Endothelial cell of umbilical vein (primary cell): ENCODE data around the gene STEAP1. TPM values are rescaled to one million over a fixed set of nuclear protein-coding genes. Genes with fewer than 3 reads are reported as not detected.

Experiments used
- BruUV-seq: library from RNA; stranded (reverse); fragments of 400-500 nt; replicated peaks from 2 replicates; lab custom pipeline; 2021; lab: Mats Ljungman, UMichigan
- CTCF ChIA-PET: fragments of 300-600, 350-600 bp; sonication (Branson Sonifier 250); formaldehyde crosslinking; loops from one replicate; lab custom pipeline; 2021; ENCODE audit warnings: antibody characterized with exemption, inconsistent platforms; lab: Charles Lee
- POLR2A ChIA-PET: fragments of 300-600, 350-600 bp; sonication (Branson Sonifier 250); formaldehyde crosslinking; loops from one replicate; lab custom pipeline; 2021; ENCODE audit warnings: antibody characterized with exemption, inconsistent platforms; lab: Charles Lee
- DNase-seq: peaks from one replicate; pipeline ENCODE4 v3.0.0-alpha.2; 2011; ENCODE audit warnings: low read depth, low spot score
- FAIRE-seq: peaks from 2 replicates; lab custom pipeline; 2011; peaks lifted over from hg19 to GRCh38; lab: Jason Lieb, UNC
- H2AFZ ChIP-seq: 2 replicates; pipeline ENCODE4 v1.6.0; 2012; ENCODE audit warnings: low read depth, low read length, control low read depth, inconsistent platforms
- H3K27ac ChIP-seq: 2 replicates; pipeline ENCODE4 v1.5.1; 2011; ENCODE audit warnings: low read depth, mild to moderate bottlenecking, control low read depth, low read length, moderate library complexity; ENCODE audit not compliant: insufficient read depth
- H3K27me3 ChIP-seq, 2 experiments: 2 replicates each; pipeline versions ENCODE4 v1.6.0 to v1.6.1; 2011; ENCODE audit warnings: low read length in 2 of 2, mixed read lengths in 1 of 2; ENCODE audit not compliant: control insufficient read depth in 2 of 2, insufficient read depth in 2 of 2
- H3K36me3 ChIP-seq, 2 experiments: 2 replicates in 1 of 2; 3 replicates in 1 of 2; pipeline ENCODE4 v1.5.1; 2011; ENCODE audit warnings: low read length in 2 of 2, mild to moderate bottlenecking in 1 of 2, moderate library complexity in 1 of 2; ENCODE audit not compliant: control insufficient read depth in 2 of 2, insufficient read depth in 2 of 2; ENCODE audit errors: extremely low read depth in 1 of 2
- H3K4me1 ChIP-seq: 3 replicates; pipeline ENCODE4 v1.5.1; 2011; ENCODE audit warnings: mild to moderate bottlenecking, low read length; ENCODE audit not compliant: control insufficient read depth, insufficient read depth; ENCODE audit errors: extremely low read depth
- H3K4me2 ChIP-seq: 2 replicates; pipeline ENCODE4 v1.6.1; 2011; ENCODE audit warnings: low read length, control low read depth, mixed read lengths; ENCODE audit not compliant: insufficient read depth
- H3K4me3 ChIP-seq, 3 experiments: fragments of 200-600 bp in 1 of 3; sonication (generic), shearing (Covaris generic) in 1 of 3; replicated peaks in 1 of 3; 2 replicates each; pipeline ENCODE4 v1.5.1; 2011 to 2016; ENCODE audit warnings: control low read depth in 3 of 3, low read length in 3 of 3, mild to moderate bottlenecking in 2 of 3, inconsistent platforms in 1 of 3, low read depth in 1 of 3, moderate library complexity in 1 of 3; ENCODE audit not compliant: insufficient read depth in 1 of 3
- H3K79me2 ChIP-seq: 2 replicates; pipeline ENCODE4 v1.6.0; 2012; ENCODE audit warnings: low read length, inconsistent platforms; ENCODE audit not compliant: control insufficient read depth, insufficient read depth
- H3K9ac ChIP-seq: replicated peaks from 2 replicates; pipeline ENCODE3; 2011; ENCODE audit warnings: low read length, control low read depth; ENCODE audit not compliant: insufficient read depth; ENCODE audit errors: extremely low read depth
- H3K9me1 ChIP-seq: replicated peaks from 3 replicates; pipeline ENCODE4 v1.6.0; 2011; ENCODE audit warnings: mild to moderate bottlenecking, low read length; ENCODE audit not compliant: control insufficient read depth, insufficient read depth; ENCODE audit errors: extremely low read depth
- H3K9me3 ChIP-seq: replicated peaks from 2 replicates; pipeline ENCODE4 v1.5.1; 2012; ENCODE audit warnings: low read length, inconsistent platforms; ENCODE audit not compliant: control insufficient read depth, insufficient read depth
- H4K20me1 ChIP-seq: replicated peaks from 2 replicates; pipeline ENCODE3; 2011; ENCODE audit warnings: mild to moderate bottlenecking, low read length; ENCODE audit not compliant: control insufficient read depth, insufficient read depth; ENCODE audit errors: extremely low read depth
- FOS ChIP-seq: IDR thresholded peaks from 2 replicates; pipeline ENCODE4 v1.6.1; 2011; ENCODE audit warnings: mild to moderate bottlenecking, low read length, moderate library complexity, borderline replicate concordance; ENCODE audit not compliant: insufficient read depth
- GATA2 ChIP-seq: IDR thresholded peaks from 2 replicates; pipeline ENCODE4 v1.7.0; 2011; ENCODE audit warnings: low read depth, mild to moderate bottlenecking, moderate library complexity, mixed read lengths, low read length; ENCODE audit not compliant: insufficient read length, insufficient read depth
- MYC ChIP-seq: IDR thresholded peaks from one replicate; pipeline ENCODE4 v1.6.1; 2011; ENCODE audit warnings: mild to moderate bottlenecking, low read depth, low read length
- dilution Hi-C: fragments of 300-500 bp; cut with MboI; formaldehyde crosslinking; loops from one replicate; pipeline ENCODE4 v1.15.0; 2019; ENCODE audit warnings: low sequenced_read_pairs; ENCODE audit not compliant: extremely low pct_ligation_motif_present
- intact Hi-C: fragments of 100-400 bp; cut with micrococcal nuclease; formaldehyde crosslinking; loops from one replicate; pipeline ENCODE4 v1.10.0; 2022
- polyA plus RNA-seq, 4 experiments: library from polyadenylated mRNA; depleted of rRNA in 3 of 4; stranded (reverse) in 3 of 4; unstranded in 1 of 4; fragments of >200 nt; gene quantifications; 2 replicates each; pipeline versions ENCODE4 v1.2.1 to v1.2.3, GENCODE V29; 2011 to 2012; ENCODE audit warnings: missing spikeins in 1 of 4
- total RNA-seq: library from RNA; stranded (reverse); gene quantifications from 2 replicates; pipeline ENCODE4 v1.2.3, GENCODE V29; 2021
- TF ChIP-seq, protein P1 (sequence below), 2 donors: IDR thresholded peaks; 1 replicate in 1 of 2; 2 replicates in 1 of 2; pipeline ENCODE4 v1.5.1; 2011; ENCODE audit warnings: low read length in 2 of 2, mild to moderate bottlenecking in 2 of 2, moderate library complexity in 2 of 2, control low read depth in 1 of 2, inconsistent platforms in 1 of 2, low read depth in 1 of 2; ENCODE audit not compliant: insufficient read depth in 1 of 2; ENCODE audit errors: extremely low read depth in 1 of 2
- TF ChIP-seq, protein P2 (sequence below): IDR thresholded peaks from 2 replicates; pipeline ENCODE4 v1.6.1; 2011; ENCODE audit not compliant: insufficient read depth, insufficient read length

The STEAP1 gene
- total and polyA plus RNA-seq, 2 donors (not counting 3 experiments of a cell fraction or from before 2014, with no cell fraction given), result 35.0 to 42.7 TPM

- no peaks in the 10 kb centered on the region for H3K9me1 ChIP-seq
- peak overlapping the region; percentile 93 for H3K27ac ChIP-seq
- no peaks in the 10 kb centered on the region for H4K20me1 ChIP-seq
- H3K4me1 ChIP-seq, result peaks cover 36% of the 10 kb centered on the region
- H3K36me3 ChIP-seq, result no peaks in the 10 kb centered on the region
- dilution Hi-C loops, result no loop called here
- DNase-seq, result peak; percentile 78
- no peaks in the 10 kb centered on the region for H3K27me3 ChIP-seq
- H2AFZ ChIP-seq, result peak overlapping the region; percentile 9
- FAIRE-seq, result peak; percentile 64
- ChIA-PET CTCF (interaction anchor here (1.0 to 3.1 kb wide), 6 partner anchors 13 to 248 kb away, joined by 3 to 20 read pairs (median 4); partner anchors contain the start of genes STEAP1 and STEAP2), POLR2A (no interaction called here)
- peak overlapping the region; percentile 85 for H3K4me2 ChIP-seq
- H3K4me3 ChIP-seq, result no peak overlapping the region
- H3K9me3 ChIP-seq, result no peaks in the 10 kb centered on the region
- H3K79me2 ChIP-seq, result no peaks in the 10 kb centered on the region
- no TSS peak for BruUV-seq
- intact Hi-C loops, result no loop called here
- H3K9ac ChIP-seq, result peak overlapping the region; percentile 57
- TF ChIP-seq, protein P1, sequence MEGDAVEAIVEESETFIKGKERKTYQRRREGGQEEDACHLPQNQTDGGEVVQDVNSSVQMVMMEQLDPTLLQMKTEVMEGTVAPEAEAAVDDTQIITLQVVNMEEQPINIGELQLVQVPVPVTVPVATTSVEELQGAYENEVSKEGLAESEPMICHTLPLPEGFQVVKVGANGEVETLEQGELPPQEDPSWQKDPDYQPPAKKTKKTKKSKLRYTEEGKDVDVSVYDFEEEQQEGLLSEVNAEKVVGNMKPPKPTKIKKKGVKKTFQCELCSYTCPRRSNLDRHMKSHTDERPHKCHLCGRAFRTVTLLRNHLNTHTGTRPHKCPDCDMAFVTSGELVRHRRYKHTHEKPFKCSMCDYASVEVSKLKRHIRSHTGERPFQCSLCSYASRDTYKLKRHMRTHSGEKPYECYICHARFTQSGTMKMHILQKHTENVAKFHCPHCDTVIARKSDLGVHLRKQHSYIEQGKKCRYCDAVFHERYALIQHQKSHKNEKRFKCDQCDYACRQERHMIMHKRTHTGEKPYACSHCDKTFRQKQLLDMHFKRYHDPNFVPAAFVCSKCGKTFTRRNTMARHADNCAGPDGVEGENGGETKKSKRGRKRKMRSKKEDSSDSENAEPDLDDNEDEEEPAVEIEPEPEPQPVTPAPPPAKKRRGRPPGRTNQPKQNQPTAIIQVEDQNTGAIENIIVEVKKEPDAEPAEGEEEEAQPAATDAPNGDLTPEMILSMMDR (IDR thresholded peaks at IDR 0.05; ENCODE audit: extremely low read depth in 1 of 2, insufficient read depth in 1 of 2, low read depth in 1 of 2, low read length in 2 of 2), result no peak
- TF ChIP-seq MYC, result no peak
- TF ChIP-seq, protein P2, sequence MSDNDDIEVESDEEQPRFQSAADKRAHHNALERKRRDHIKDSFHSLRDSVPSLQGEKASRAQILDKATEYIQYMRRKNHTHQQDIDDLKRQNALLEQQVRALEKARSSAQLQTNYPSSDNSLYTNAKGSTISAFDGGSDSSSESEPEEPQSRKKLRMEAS, result no peak
- TF ChIP-seq FOS, result no peak
- no peak for TF ChIP-seq GATA2
Measured at GRCh38 chr7:90180011-90180585, 25.8 kb downstream of the STEAP1 start.
